Measurements from ENCODE around the gene IMMT.
"Not testable (repeated sequence)": the region's sequence is repeated elsewhere in the genome, so short reads cannot be mapped to it uniquely, and the experiment has no call there.

DNA sequence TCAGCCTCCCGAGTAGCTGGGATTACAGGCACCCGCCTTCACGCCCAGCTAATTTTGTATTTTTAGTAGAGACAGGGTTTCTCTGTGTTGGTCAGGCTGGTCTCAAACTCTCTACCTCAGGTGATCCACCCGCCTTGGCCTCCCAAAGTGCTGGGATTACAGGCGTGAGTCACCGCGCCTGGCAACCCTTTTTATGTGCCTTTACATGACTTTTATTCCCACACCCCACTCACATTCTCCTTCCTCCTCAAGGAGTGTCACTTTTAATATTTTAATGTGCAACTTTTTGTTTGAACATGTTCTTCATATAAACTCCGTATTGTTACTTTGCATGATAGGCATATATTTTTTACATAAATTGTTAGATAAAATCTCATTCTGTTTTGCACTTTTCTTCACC lies 33.3 kb upstream of the IMMT start:
- TF ChIP-seq, protein P1, sequence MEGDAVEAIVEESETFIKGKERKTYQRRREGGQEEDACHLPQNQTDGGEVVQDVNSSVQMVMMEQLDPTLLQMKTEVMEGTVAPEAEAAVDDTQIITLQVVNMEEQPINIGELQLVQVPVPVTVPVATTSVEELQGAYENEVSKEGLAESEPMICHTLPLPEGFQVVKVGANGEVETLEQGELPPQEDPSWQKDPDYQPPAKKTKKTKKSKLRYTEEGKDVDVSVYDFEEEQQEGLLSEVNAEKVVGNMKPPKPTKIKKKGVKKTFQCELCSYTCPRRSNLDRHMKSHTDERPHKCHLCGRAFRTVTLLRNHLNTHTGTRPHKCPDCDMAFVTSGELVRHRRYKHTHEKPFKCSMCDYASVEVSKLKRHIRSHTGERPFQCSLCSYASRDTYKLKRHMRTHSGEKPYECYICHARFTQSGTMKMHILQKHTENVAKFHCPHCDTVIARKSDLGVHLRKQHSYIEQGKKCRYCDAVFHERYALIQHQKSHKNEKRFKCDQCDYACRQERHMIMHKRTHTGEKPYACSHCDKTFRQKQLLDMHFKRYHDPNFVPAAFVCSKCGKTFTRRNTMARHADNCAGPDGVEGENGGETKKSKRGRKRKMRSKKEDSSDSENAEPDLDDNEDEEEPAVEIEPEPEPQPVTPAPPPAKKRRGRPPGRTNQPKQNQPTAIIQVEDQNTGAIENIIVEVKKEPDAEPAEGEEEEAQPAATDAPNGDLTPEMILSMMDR (IDR thresholded peaks at IDR 0.05 in 8 of 11, conservative IDR thresholded peaks at IDR 0.05 in 3 of 11) = not testable (repeated sequence)
- not testable (repeated sequence) for TF ChIP-seq POLR2A (IDR thresholded peaks at IDR 0.05)

All from spleen (tissue), 7 donors.